Measurements from ENCODE around the gene CCDC91.

- TF ChIP-seq CTCF (conservative IDR thresholded peaks at IDR 0.05; ENCODE audit: low read depth, low read length) (no peak), EZH2 (IDR thresholded peaks at IDR 0.05; ENCODE audit: borderline replicate concordance, low read depth, low read length, poor library complexity, severe bottlenecking) (no peak)
Observed at GRCh38 chr12:28167981-28168485, 22.2 kb upstream of the CCDC91 start.

Measured in A673 (cell line).